Activated T-cell treated with anti-CD3 and anti-CD28 coated beads, Interleukin-2, amount 50 U/mL, for 48 hours (primary cell): ENCODE data around the gene RBM4.
A peak's percentile ranks its signal among the peaks of the same experiment; 100 is the strongest.
"Not testable (repeated sequence)": the region's sequence is repeated elsewhere in the genome, so short reads cannot be mapped to it uniquely, and the experiment has no call there.

Source experiments
- DNase-seq, 2 experiments: peaks; one replicate each; pipeline ENCODE4 v3.0.0-alpha.2; 2020

Gene RBM4

DNA sequence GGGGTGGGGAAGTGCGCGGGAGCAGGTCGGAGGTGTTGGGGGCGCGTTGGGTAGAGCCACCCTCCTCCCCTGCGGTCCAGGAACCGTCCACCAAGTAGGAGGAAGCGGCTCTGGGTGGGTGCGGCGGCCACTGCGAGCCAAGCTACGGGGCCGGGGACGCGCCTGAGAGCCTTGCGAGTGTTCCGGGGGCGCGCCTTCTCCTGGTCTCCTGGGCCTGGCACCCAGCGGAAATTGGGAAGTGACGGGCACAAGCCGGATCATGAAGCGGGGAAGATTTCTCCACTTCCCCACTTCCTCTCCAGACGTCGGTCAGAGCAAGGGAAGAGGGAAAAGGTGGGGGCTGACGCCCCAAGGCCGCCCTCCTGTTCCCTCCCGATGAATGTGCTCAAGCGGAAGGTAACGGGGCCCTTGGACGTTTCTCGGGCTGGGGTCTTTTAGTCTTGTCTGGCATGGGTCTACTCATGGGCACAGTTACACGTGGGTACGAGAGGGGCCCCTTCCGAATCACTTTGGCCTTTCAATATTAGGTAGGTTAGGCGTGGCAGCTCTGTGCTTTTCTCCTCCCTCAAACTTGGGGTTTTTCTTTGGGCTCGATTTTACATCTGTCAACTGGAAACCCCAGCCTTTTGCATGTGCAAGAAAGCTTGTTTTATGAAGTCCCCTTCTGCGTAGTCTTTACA lies 21.2 kb upstream of the RBM4 start:
- DNase-seq: no peak

DNA sequence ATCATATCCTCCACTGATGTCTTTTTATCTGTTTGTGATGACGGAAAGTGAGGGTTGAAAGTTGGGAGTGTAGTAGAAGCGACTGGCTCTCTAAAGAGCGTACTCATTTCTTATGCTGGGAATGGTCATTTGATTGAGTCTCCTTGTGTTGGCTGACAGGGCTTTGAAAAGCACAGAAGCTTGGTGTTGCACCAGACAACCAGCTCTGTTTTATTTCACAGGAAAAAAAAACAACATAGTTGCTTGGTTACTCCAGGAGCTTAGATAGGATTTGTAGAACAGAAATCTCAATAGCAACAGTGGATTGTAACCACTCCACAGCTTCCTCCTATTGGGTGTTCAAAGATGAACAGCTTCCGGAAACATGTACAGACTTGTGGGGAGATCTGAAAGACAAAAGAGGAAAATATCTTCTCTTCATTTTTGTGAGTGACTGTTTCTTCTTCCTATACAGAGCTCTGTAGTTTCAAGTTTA lies 19.4 kb upstream of the RBM4 start:
- DNase-seq: no peak

DNA sequence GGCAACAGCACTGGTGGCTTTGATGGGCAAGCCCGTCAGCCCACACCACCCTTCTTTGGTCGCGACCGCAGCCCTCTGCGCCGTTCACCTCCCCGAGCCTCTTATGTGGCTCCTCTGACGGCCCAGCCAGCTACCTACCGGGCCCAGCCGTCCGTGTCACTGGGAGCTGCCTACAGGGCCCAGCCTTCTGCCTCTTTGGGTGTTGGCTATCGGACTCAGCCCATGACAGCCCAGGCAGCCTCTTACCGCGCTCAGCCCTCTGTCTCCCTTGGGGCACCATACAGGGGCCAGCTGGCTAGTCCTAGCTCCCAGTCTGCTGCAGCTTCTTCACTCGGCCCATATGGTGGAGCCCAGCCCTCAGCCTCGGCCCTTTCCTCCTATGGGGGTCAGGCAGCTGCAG lies 14.1 kb upstream of the RBM4 start:
- DNase-seq: no peak

DNA sequence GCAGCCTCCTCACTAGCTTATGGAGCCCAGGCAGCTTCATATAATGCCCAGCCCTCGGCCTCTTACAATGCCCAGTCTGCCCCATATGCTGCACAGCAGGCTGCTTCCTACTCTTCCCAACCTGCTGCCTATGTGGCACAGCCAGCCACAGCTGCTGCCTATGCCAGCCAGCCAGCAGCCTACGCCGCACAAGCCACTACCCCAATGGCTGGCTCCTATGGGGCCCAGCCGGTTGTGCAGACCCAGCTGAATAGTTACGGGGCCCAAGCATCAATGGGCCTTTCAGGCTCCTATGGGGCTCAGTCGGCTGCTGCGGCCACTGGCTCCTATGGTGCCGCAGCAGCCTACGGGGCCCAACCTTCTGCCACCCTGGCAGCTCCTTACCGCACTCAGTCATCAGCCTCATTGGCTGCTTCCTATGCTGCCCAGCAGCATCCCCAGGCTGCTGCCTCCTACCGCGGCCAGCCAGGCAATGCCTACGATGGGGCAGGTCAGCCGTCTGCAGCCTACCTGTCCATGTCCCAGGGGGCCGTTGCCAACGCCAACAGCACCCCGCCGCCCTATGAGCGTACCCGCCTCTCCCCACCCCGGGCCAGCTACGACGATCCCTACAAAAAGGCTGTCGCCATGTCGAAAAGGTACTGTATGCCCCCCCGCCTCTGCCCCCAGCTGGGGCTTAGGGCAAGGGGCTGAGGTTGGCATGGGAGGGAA lies 13.3 kb upstream of the RBM4 start:
- DNase-seq: no peak

DNA sequence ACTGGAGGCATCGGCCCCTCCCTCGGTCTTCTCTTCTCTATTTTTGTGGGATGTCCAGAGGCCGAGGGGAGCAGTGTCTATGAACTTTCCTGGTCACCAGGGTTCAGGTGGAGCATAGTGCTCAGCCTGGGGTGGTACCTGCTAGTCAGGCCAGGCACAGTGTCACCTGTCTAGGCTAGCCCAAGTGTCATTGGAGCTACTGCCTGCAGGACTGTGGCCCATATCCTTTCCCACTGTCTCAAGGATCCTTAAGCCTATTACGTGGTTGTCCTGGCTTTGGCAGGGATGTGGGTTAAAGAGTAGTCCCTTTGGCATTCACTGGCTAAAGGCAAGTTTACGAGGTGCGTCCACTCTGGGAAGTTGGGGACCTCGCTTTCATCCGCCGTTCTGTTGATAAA lies 12.8 kb upstream of the RBM4 start:
- DNase-seq: no peak

DNA sequence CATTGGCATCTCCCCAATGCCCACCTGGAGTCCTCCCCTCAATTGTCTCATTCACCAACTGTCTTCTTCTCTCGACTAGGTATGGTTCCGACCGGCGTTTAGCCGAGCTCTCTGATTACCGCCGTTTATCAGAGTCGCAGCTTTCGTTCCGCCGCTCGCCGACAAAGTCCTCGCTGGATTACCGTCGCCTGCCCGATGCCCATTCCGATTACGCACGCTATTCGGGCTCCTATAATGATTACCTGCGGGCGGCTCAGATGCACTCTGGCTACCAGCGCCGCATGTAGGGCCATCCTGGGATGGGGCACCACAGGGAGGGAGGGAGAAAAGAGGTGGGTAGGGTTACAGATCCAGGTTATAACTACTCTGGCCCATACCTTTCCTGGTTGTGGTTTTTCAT lies 12.1 kb upstream of the RBM4 start:
- DNase-seq: no peak

DNA sequence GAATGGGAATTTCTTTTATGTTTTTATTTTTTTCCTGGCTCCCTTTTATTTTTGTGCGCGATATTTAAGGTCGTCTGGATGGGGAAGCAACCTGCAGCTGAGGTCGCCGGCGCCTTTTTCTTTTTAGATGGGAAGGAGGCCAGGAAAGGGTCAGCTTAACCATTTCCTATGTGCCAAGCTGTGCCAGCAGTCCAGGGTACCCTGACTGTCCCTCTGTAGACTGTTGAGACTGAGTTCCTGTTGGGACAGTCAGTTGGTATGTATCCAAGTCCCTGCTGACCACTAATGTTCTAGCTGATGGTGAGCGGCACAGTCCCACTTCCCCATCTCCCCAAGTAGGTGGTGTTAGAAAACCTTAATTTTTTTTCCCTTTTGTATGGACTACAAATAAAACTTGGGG lies 11.6 kb upstream of the RBM4 start:
- no peak for DNase-seq

DNA sequence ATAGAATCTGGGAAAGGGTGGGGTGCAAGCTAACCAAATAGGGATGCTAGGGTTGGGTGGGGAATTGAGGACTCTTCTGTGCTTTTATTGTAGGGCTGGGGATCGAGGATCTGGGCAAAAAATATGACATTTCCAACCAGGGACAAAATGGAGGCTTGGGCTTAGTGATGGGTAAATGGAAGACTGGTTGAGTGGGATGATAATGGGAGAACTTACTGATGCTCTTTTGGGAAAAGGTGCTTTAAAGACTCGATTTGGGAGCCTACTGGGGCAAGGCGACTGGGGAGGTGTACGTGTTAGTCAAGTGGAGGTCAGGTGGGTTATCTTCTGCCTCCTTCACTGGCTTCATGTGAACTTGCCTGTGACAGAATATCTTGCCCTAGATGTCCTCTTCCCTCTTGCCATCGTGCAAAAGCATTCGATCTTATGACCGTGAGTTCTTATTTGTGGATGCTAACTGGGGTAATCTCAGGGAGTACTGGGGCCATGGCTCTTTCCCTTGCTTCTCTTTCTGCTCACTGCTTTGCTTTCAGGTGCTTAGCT lies 10.4 kb upstream of the RBM4 start:
- DNase-seq: no peak

DNA sequence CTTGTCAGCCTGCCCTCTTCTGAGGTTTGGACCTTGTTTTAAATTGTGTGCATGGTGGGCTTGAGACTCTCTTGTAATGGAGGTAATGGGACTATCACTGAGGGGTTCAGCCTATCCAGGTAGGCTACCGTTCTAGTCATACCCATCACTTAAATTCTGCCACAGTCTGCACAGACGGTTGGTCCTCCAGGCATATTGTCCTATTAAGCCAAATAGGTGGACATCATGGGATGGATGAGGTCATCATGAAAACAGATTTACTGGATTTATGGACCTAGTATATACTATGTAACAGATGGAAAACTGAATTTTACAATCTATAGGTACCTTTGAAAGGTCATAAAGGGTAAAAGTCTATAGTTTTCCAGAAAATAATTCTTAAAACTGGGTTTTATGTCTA lies 9.1 kb upstream of the RBM4 start:
- no peak for DNase-seq

DNA sequence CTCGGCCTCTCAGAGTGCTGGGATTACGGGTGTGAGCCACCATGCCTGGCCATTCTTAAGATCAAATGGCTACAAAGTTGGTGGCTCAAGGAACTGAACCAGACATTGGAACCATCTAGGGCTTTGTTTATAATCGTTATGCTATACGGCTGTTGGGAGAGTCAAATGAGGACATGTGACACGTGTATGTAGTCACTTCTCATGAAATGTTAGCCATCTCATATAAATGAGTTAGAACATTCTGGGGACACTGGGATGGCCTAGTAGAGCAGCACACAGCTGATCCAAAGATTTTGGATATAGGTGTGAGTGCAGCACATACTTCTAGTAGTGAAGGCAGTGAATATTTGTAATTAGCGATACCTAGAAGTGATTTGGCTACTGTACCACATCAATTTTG lies 6.6 kb upstream of the RBM4 start:
- DNase-seq: no peak

DNA sequence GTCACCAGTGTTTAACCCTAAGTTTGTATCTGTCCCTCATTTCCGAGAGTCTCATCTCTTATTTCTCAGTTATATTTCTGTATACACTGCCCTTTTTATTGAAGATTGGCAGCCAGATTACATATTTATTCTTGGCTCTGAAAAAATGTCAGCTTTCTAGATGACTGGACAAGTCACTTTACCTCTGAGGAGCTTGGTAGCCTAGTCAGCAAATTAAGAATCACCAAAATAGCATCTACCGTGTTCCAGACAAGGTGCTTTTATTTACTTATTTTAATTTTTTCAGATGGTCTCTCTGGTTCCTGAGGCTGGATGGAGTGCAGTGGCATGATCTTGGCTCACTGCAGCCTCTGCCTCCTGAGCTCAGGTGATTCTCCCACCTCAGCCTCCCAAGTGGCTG lies 5.6 kb upstream of the RBM4 start:
- DNase-seq: no peak

DNA sequence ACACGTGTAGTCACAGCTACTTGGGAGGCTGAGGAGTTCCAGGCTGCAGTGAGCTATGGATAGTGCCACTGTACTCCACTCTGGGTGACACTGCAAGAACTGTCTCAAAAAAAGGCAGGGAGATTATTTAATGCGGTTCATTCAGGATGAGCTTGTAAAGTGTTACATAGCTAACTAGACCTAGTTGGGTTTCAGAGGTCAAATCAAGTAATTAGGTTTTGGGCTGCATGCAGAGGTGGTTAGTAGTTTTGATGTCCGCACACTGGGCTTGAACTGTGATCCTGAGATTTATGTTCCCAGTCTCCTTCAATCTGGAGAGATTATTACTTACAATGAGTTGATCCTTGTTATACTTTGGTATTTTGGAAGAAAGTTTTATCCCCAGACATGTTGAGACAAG lies 2.1 kb upstream of the RBM4 start:
- no peak for DNase-seq

DNA sequence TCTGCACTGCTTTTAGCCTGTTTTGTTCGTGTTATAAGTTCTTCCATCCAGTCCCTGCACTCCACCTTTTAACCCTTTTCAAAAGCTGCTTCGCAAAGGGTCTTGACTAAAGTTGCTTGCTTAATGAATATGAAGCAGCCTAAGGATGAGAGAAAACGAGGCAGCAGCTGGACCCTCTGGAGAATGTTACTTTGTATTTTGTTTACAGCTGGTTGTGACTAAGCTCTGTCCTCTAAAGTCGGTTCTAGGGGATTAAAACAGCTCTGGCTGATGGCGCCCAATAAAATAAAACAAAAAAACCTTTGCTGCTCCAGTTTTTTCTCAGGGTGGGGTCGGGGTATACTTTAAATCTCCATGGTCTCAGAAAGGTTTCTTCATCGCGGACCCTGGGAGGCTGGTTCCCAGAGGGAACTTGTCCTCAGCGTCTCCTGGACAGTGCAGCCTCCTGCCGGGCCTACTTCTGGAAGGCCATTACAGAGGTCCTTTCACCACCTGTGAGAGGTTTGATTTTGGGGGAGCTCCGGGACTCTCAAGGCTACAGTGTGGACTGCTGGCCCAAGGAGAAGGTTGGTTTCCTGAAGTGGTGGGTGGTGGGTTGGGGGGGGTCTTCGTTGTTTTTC lies 836 bp upstream of the RBM4 start:
- DNase-seq: no peak

DNA sequence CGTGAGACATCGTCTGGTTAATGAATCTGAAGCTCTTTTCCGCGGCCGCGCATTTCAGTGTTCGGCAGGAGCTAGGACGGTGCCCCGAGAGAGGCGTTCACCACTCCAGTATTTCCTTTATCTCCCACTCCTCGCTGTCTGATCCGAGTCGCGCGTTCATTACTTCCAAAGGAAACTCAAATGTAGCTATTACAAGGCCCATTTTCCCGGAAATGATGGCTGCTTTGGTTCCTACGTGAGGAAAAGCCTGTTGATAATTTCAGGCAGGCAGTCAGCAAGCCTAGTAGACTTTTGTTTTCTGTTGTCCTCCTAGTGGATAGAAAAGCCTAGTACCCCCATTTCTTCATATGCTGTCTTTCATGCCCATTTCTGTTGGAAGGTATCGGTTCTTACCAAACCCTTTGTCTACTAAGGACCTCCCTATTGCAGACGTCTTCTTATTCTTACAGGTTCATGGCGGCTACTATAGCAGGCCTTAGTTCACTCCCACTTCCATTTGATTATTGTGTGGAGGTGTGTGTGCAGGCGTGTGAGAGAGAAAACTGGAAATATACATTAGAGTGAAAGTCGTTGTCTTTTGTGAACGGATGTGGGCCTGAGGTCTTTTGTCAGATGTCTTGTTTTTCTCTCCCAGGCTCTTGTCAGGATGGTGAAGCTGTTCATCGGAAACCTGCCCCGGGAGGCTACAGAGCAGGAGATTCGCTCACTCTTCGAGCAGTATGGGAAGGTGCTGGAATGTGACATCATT lies 737 bp downstream of the RBM4 start:
- peak in 1 of 2 experiments; percentile 53 for DNase-seq

DNA sequence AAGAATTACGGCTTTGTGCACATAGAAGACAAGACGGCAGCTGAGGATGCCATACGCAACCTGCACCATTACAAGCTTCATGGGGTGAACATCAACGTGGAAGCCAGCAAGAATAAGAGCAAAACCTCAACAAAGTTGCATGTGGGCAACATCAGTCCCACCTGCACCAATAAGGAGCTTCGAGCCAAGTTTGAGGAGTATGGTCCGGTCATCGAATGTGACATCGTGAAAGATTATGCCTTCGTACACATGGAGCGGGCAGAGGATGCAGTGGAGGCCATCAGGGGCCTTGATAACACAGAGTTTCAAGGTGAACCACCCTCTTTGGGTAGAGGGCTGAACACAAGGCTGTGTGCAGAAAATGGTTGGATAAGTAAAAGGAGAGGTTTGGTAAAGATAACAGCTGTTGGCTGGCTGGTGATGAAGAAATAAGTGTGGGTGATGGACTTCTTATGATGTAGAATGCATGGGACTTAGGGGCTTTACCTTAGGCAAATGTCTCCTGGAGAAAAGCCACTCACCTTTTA lies 1.4 kb downstream of the RBM4 start:
- DNase-seq: not testable (repeated sequence)

DNA sequence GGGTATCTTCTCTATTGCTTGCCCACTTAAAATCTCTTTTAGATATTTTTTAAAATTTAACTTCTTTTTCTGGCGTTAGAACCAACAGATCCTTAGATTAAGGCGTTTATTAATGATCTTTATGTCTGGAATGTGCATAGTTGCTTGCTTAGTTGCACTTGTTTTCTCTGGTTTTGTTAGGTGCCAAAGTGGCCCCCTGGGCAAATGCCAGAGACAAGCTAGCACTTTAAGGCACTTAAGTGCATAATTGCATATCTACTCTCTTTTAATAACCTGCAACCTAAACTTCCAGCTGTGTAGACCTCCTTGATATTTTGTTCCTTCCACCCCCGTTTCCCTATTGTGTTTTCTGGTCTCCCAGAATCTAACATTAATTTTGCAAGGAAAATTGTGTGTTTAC lies 3.3 kb downstream of the RBM4 start:
- DNase-seq: no peak

DNA sequence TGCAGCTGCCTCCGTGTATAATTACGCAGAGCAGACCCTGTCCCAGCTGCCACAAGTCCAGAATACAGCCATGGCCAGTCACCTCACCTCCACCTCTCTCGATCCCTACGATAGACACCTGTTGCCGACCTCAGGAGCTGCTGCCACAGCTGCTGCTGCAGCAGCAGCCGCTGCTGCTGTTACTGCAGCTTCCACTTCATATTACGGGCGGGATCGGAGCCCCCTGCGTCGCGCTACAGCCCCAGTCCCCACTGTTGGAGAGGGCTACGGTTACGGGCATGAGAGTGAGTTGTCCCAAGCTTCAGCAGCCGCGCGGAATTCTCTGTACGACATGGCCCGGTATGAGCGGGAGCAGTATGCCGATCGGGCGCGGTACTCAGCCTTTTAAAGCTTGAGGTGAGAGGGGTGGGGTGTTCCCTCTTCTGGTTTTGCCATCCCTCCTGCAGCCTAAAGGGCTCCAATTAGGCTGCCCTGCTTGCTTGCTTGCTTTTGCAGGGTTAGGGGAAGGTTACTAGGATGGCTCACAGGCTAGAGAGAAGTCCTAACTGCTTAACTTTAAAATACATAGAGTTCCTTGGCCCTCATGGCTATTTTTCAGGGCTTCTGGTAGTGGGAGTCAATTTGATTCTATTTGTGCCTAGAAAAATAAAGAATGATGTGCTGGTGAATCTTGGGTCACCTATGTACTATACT lies 5.4 kb downstream of the RBM4 start:
- no peak for DNase-seq

DNA sequence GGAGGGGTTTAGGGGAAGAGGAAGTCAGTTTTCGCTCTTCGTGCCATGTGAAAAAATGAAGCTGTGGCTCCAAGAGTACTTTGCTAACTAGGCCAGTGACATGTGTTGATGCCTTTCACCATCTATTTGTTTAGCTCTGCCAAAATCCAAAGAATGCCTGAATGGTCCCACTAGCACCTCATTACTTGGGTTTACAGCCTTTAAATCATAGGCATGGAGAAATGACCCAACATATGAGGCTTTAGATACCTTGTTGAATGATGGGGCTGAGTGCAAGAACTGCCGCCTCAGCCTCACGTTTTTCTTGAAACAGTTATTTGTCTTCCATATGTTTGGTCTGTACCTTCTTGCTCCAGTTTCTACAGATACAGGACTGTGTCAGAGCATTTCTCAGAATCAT lies 8.3 kb downstream of the RBM4 start:
- DNase-seq: no peak

DNA sequence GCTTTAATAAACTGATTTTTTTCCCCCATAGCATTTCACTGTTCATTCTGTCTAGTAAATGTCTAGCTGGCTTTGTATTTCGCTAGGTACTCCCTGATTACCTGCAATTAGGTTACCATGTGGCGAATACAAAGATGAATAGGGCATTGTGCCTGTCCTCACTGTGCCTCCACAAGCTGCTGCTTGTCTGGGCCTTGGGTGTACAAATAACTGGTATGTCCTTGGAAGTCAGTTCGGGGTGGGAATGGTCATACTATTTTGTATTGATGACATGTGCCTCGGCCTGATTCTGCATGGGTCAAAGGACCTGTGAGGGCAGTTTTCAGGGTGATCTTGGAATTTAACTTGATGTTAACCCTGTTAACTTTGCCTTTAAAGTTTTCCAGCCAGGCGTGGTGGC lies 11.4 kb downstream of the RBM4 start:
- DNase-seq: no peak

DNA sequence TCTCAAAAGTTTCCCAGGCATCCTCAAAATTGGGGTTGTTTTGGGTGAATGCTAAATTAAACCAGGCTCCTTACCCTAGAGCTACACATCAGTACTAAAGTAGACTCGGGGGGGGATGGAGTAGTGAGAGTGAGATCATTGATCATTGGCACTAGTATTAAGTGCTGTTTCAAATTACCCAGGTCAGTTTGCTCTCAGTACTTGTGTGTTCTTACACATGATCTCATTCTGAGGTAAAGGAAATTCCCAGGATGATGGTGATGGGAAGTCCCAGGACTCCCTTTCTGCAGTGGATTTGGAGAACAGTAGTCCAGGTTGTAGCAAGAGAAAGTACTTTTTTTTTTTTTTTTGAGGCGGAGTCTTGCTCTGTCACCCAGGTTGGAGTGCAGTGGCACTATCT lies 12.5 kb downstream of the RBM4 start:
- DNase-seq: no peak

DNA sequence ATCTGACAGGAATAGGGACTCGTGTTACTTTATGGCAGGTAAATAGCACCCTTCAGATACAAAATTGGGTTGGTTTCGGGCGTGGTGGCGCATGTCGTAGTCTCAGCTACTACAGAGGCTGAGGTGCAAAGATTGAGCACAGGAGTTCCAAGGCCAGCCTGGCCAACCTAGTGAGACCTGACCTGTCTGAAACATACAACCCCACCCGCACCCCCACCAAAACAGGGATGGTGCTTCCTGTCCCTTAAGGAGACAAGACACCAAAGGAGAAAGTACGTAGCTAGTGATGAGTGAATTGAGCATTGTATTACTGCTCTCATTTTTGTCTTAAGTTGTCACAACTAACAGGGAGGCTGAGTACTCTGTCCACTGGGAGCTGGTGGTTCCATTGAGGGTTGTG lies 14.1 kb downstream of the RBM4 start:
- no peak for DNase-seq

DNA sequence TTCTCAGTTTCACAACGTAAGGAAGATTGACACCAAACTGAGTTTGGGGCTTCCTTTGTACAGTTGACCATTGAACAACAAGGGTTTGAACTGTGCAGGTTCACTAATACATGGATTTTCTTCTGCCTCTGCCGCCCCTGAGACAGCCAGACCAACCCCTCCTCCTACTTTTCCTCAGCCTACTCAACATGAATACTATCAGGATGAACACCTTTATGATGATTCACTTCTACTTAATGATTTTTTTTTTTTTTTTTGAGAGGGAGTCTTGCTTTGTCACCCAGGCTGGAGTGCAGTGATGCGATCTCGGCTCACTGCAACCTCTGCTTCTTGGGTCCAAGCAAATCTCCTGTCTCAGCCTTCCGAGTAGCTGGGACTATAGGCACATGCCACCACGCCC lies 14.6 kb downstream of the RBM4 start:
- DNase-seq: no peak

DNA sequence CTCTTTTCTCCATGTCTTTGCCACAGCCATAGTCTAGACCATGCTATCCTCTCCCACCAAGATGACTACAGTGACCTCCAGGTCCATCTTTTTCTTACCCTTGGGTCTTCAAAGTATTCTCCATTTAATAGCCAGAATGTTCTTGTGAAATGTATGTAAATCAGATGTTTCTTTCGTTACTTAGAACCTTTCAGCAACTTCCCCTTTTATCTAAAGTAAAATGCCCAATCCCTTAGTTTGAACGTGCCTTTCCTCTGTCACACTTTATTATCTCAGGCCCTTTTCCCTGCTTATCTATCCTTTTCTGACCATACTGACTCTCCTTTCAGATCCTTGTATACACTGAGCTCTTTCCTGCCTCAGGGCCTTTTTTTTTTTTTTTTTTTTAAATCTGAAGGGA lies 21.3 kb downstream of the RBM4 start:
- DNase-seq: no peak
